Endodermal cell (in vitro differentiated cells): ENCODE measurements around the gene CELF1. TPM values are rescaled to one million over a fixed set of nuclear protein-coding genes. Genes with fewer than 3 reads are reported as not detected.

Source experiments
- DNase-seq: peaks from one replicate; pipeline ENCODE4 v3.0.0-alpha.2; 2017
- H3K27ac ChIP-seq: 2 replicates; pipeline ENCODE4 v1.5.1; 2013; ENCODE audit warnings: mild to moderate bottlenecking, low read depth, low read length, moderate library complexity
- H3K27me3 ChIP-seq: 2 replicates; pipeline ENCODE4 v1.6.1; 2013; ENCODE audit warnings: mild to moderate bottlenecking, low read length, moderate library complexity; ENCODE audit not compliant: insufficient read depth, control insufficient read depth, poor library complexity, severe bottlenecking
- H3K36me3 ChIP-seq: 2 replicates; pipeline ENCODE4 v1.7.0; 2013; ENCODE audit warnings: mild to moderate bottlenecking, low read length, moderate library complexity; ENCODE audit not compliant: control insufficient read depth, insufficient read depth
- H3K4me1 ChIP-seq: one replicate; pipeline ENCODE4 v1.7.0; 2013; ENCODE audit warnings: low read length; ENCODE audit not compliant: control insufficient read depth, insufficient read depth
- H3K4me3 ChIP-seq: 2 replicates; pipeline ENCODE4 v1.5.1; 2013; ENCODE audit warnings: mild to moderate bottlenecking, low read length, moderate library complexity
- H3K9ac ChIP-seq: 2 replicates; pipeline ENCODE4 v1.6.1; 2013; ENCODE audit warnings: mild to moderate bottlenecking, low read length, moderate library complexity; ENCODE audit not compliant: poor library complexity, severe bottlenecking; ENCODE audit errors: extremely low read depth
- H3K9me3 ChIP-seq: 2 replicates; pipeline ENCODE4 v1.6.1; 2013; ENCODE audit warnings: mild to moderate bottlenecking, low read length, moderate library complexity; ENCODE audit not compliant: control insufficient read depth
- H3K27ac Mint-ChIP-seq: 2 replicates; pipeline ENCODE4 v1.8.0; 2020; ENCODE audit warnings: mixed read lengths
- H3K27me3 Mint-ChIP-seq: 2 replicates; pipeline ENCODE4 v1.8.0; 2021; ENCODE audit warnings: mild to moderate bottlenecking, mixed read lengths; ENCODE audit not compliant: insufficient read depth
- H3K36me3 Mint-ChIP-seq: 2 replicates; pipeline ENCODE4 v1.8.0; 2020; ENCODE audit warnings: low read depth, mixed read lengths
- H3K4me1 Mint-ChIP-seq: 2 replicates; pipeline ENCODE4 v1.8.0; 2020; ENCODE audit warnings: mixed read lengths
- H3K4me3 Mint-ChIP-seq: 2 replicates; pipeline ENCODE4 v1.8.0; 2020; ENCODE audit warnings: mild to moderate bottlenecking, moderate library complexity, mixed read lengths
- H3K9me3 Mint-ChIP-seq: 2 replicates; pipeline ENCODE4 v1.8.0; 2020; ENCODE audit warnings: mild to moderate bottlenecking, mixed read lengths
- CTCF ChIP-seq: fragments of 200-600 bp; sonication (generic); conservative IDR thresholded peaks from 2 replicates; pipeline ENCODE4 v1.5.0; 2021; ENCODE audit warnings: antibody characterized with exemption, mild to moderate bottlenecking
- WGBS, 2 experiments: methylation state at CpG; one replicate each; pipeline versions ENCODE4 v1.1.5 to v1.1.7; 2013; ENCODE audit warnings: missing lambda C conversion rate in 2 of 2, mixed read lengths in 1 of 2; ENCODE audit not compliant: insufficient coverage in 1 of 2, insufficient read length in 1 of 2; 5-methylcytosine and 5-hydroxymethylcytosine counted together
- total RNA-seq, 2 donors: library from RNA; stranded (reverse); fragmentation: NEBNext Ultra II Directional in 1 of 2; extraction: Animal tissue kit (Norgen Biotek cat#: 25700) in 1 of 2; gene quantifications; 2 replicates in 1 of 2; 3 replicates in 1 of 2; pipeline ENCODE4 v1.2.1, GENCODE V29; 2021

CELF1 gene
- total RNA-seq, 2 donors from 2014 or later: 202 to 205 TPM

DNA sequence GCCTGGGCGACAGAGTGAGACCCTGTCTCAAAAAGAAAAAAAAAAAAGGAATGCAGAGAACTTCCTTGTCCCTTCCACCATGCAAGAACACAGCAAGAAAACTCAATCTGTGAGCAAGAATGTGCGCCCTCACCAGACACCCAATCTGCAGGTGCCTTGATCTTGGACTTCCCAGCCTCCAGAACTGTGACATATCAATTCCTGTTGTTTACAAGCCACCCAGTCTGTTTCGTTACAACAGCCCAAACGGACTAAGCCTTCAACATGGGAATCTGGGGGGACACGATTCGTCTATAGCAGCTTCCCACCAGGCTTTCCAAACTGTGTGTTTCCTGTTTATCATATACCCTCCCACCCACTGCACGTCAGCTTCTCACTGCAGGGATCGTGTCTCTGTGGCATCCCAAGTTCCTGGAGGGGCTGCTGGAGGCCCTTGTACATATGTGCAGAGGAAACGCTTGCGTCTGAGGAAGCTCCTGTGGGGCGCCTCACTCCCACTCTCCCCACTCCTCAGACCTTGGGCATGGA is 115.7 kb downstream of the CELF1 start:
- H3K27ac Mint-ChIP-seq: no peak overlapping the region
- no peak overlapping the region for H3K27ac ChIP-seq
- H3K36me3 ChIP-seq: no peaks in the 10 kb centered on the region
- WGBS, 2 experiments: 91 to 92% methylated on average over 4 to 11 of the region's 11 CpGs
- no peaks in the 10 kb centered on the region for H3K27me3 ChIP-seq
- TF ChIP-seq CTCF: no peak
- H3K4me1 ChIP-seq: no peaks in the 10 kb centered on the region
- H3K9me3 Mint-ChIP-seq: peaks cover 3% of the 10 kb centered on the region
- DNase-seq: no peak
- H3K9me3 ChIP-seq: no peaks in the 10 kb centered on the region
- no peak overlapping the region for H3K9ac ChIP-seq
- H3K27me3 Mint-ChIP-seq: no peaks in the 10 kb centered on the region
- peaks cover 2% of the 10 kb centered on the region for H3K36me3 Mint-ChIP-seq
- no peak overlapping the region for H3K4me3 ChIP-seq
- no peaks in the 10 kb centered on the region for H3K4me1 Mint-ChIP-seq
- no peak overlapping the region for H3K4me3 Mint-ChIP-seq

DNA sequence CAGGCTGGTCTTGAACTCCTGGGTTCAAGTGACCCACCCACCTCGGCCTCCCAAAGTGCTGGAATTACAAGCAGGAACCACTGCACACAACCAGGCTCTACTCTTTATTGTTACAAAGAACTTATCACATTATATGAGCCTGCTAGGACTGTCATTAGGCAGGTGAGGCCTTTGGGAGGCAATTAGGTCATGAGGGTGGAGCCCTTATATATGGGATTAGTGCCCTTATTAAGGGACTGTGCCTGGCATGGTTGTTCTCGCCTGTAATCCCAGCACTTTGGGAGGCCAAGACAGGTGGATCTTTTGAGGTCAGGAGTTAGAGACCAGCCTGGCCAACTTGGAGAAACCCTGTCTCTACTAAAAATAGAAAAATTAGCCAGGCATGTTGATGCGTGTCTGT is 116.2 kb downstream of the CELF1 start:
- Mint-ChIP-seq H3K4me1 (no peaks in the 10 kb centered on the region), H3K27me3 (no peaks in the 10 kb centered on the region), H3K4me3 (no peak overlapping the region), H3K36me3 (peaks cover 2% of the 10 kb centered on the region), H3K27ac (no peak overlapping the region), H3K9me3 (peaks cover 3% of the 10 kb centered on the region)
- H3K27ac ChIP-seq: no peak overlapping the region
- no peaks in the 10 kb centered on the region for H3K36me3 ChIP-seq
- no peaks in the 10 kb centered on the region for H3K27me3 ChIP-seq
- WGBS, 2 experiments: 72 to 89% methylated on average over 2 to 3 of the region's 3 CpGs
- no peaks in the 10 kb centered on the region for H3K9me3 ChIP-seq
- no peak overlapping the region for H3K4me3 ChIP-seq
- no peak for TF ChIP-seq CTCF
- H3K4me1 ChIP-seq: no peaks in the 10 kb centered on the region
- no peak for DNase-seq
- H3K9ac ChIP-seq: no peak overlapping the region

- 95 to 100% methylated on average over 1 to 3 of the region's 3 CpGs for WGBS, 2 experiments
- Histone ChIP-seq H3K4me3 (no peak overlapping the region), H3K27me3 (no peaks in the 10 kb centered on the region), H3K36me3 (no peaks in the 10 kb centered on the region), H3K27ac (no peak overlapping the region), H3K9ac (no peak overlapping the region), H3K4me1 (no peaks in the 10 kb centered on the region), H3K9me3 (no peaks in the 10 kb centered on the region)
- Mint-ChIP-seq H3K4me1 (no peaks in the 10 kb centered on the region), H3K4me3 (no peak overlapping the region), H3K27me3 (no peaks in the 10 kb centered on the region), H3K9me3 (peaks cover 3% of the 10 kb centered on the region), H3K27ac (no peak overlapping the region), H3K36me3 (peaks cover 2% of the 10 kb centered on the region)
- DNase-seq: no peak
- TF ChIP-seq CTCF: no peak
These were observed 117.2 kb downstream of the CELF1 start for GRCh38 chr11:47435687-47436086.
